Activated naive CD4-positive, alpha-beta T cell (primary cell): Measurements from ENCODE around the gene UBE2M.
"Not testable (repeated sequence)": the region's sequence is repeated elsewhere in the genome, so short reads cannot be mapped to it uniquely, and the experiment has no call there.

Experiments used
- DNase-seq, 4 experiments: peaks; one replicate each; lab custom pipeline; 2025; lab: John Stamatoyannopoulos, UW

The UBE2M gene

DNA sequence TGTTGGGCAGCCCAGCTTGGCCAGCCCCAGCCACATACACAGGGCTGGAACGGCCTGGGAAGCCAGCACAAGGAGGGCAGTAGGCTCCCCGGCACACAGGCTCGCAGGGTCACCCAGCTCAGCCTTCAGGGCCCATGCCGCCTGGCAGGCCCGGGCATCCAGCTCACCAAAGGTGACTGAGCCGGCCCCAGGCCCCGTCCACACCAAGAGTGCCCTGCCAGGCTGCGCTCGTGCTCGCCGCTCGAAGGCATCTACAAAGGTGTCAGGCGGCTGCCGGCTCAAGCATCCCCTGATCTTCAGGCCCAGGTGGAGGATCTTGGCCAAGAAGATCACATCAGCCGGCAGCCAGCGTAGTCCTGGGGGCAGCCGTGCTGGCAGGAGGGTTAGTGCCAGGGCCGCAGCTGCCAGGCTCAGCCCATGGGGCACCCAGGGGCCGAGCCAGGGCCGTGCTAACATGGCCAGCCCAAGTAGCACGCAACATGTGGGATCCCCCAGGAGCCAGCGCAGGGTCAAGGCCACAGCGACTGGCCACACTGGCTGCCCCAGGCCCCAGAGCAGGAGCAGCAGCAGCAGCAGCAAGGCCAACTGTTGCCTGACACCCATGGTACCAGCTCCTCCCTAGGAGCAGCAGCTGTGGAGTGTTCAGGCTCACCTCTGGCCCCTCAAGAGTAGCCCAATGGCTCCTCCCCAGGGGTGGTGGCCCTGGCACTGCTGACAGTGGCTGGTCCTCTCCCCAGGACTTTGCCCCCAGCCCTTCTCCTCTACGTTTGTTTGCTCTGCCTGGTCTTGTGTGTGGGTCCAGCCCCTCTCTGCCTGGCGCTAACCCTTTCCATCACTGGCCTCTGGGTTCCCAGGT is 46.8 kb downstream of the UBE2M start, which contains the start of gene SLC27A5:
SLC27A5 (minus strand) TSS at position 640 of the 856 bp plus-strand sequence; CDS start at position 603, 37 bp downstream.
- no peak for DNase-seq

GRCh38 chr19:58510084-58510862 is 48.1 kb downstream of the UBE2M start:
- no peak for DNase-seq

- DNase-seq: no peak
Observed at GRCh38 chr19:58509731-58510083, 48.7 kb downstream of the UBE2M start.

- DNase-seq: not testable (repeated sequence)
Observed at GRCh38 chr19:58507602-58508223, 50.7 kb downstream of the UBE2M start.
